BJ (cell line): Measurements from ENCODE around the gene GPHN. TPM values are rescaled to one million over a fixed set of nuclear protein-coding genes. Genes with fewer than 3 reads are reported as not detected.

ENCODE experiments used
- CTCF ChIA-PET: fragments of 350-600 bp; formaldehyde crosslinking; extraction: SDS; loops from one replicate; lab custom pipeline; 2021; ENCODE audit warnings: antibody characterized with exemption, inconsistent platforms; lab: Yijun Ruan, JAX
- POLR2A ChIA-PET: fragments of 300-600 bp; sonication (Branson Sonifier 250); formaldehyde crosslinking; extraction: SDS; loops from one replicate; lab custom pipeline; 2021; ENCODE audit warnings: antibody characterized with exemption; lab: Charles Lee
- DNase-seq: peaks from one replicate; pipeline ENCODE4 v3.0.0-alpha.2; 2011; ENCODE audit warnings: low read depth
- H3K27me3 ChIP-seq: 2 replicates; pipeline ENCODE4 v1.6.0; 2011; ENCODE audit warnings: low read length; ENCODE audit not compliant: control insufficient read depth, insufficient read depth
- H3K36me3 ChIP-seq: 2 replicates; pipeline ENCODE4 v1.5.1; 2011; ENCODE audit warnings: low read length; ENCODE audit not compliant: control insufficient read depth, insufficient read depth
- H3K4me3 ChIP-seq: 2 replicates; pipeline ENCODE4 v1.5.1; 2011; ENCODE audit warnings: low read depth, mild to moderate bottlenecking, control low read depth, low read length
- polyA plus RNA-seq: library from polyadenylated mRNA; depleted of rRNA; stranded (reverse); fragments of >200 nt; gene quantifications from 2 replicates; pipeline ENCODE4 v1.2.3, GENCODE V29; 2011
- TF ChIP-seq, protein P1 (sequence below): IDR thresholded peaks from 2 replicates; pipeline ENCODE4 v1.5.1; 2011; ENCODE audit warnings: low read depth, mild to moderate bottlenecking, control low read depth, inconsistent platforms, low read length, moderate library complexity; ENCODE audit not compliant: insufficient read depth

The GPHN gene
- polyA plus RNA-seq, 1 experiment, result 7.7 TPM

GRCh38 chr14:67192366-67192765 lies 684.4 kb downstream of the GPHN start:
- no peaks in the 10 kb centered on the region for H3K36me3 ChIP-seq
- ChIA-PET POLR2A (no interaction called here), CTCF (interaction anchor here (1.2 to 1.8 kb wide), 2 partner anchors 25 to 29 kb away, joined by 3 to 4 read pairs; no protein-coding TSS in a partner anchor)
- TF ChIP-seq, protein P1, sequence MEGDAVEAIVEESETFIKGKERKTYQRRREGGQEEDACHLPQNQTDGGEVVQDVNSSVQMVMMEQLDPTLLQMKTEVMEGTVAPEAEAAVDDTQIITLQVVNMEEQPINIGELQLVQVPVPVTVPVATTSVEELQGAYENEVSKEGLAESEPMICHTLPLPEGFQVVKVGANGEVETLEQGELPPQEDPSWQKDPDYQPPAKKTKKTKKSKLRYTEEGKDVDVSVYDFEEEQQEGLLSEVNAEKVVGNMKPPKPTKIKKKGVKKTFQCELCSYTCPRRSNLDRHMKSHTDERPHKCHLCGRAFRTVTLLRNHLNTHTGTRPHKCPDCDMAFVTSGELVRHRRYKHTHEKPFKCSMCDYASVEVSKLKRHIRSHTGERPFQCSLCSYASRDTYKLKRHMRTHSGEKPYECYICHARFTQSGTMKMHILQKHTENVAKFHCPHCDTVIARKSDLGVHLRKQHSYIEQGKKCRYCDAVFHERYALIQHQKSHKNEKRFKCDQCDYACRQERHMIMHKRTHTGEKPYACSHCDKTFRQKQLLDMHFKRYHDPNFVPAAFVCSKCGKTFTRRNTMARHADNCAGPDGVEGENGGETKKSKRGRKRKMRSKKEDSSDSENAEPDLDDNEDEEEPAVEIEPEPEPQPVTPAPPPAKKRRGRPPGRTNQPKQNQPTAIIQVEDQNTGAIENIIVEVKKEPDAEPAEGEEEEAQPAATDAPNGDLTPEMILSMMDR, result no peak
- DNase-seq, result no peak
- no peak overlapping the region for H3K4me3 ChIP-seq
- no peaks in the 10 kb centered on the region for H3K27me3 ChIP-seq

- no peaks in the 10 kb centered on the region for H3K27me3 ChIP-seq
- POLR2A ChIA-PET, result no interaction called here
- no peak for DNase-seq
- TF ChIP-seq, protein P1, result no peak
- H3K4me3 ChIP-seq, result no peak overlapping the region
- no peaks in the 10 kb centered on the region for H3K36me3 ChIP-seq
- CTCF ChIA-PET, result interaction anchor here (1.4 kb wide), 1 partner anchor 28 kb away, joined by 3 read pairs; no protein-coding TSS in a partner anchor
These were observed 687.3 kb downstream of the GPHN start for GRCh38 chr14:67195279-67195678.

- TF ChIP-seq, protein P1, result no peak
- POLR2A ChIA-PET, result no interaction called here
- CTCF ChIA-PET, result no interaction called here
- Histone ChIP-seq H3K27me3 (no peaks in the 10 kb centered on the region), H3K36me3 (no peaks in the 10 kb centered on the region), H3K4me3 (no peak overlapping the region)
- no peak for DNase-seq
These were observed 691.1 kb downstream of the GPHN start for GRCh38 chr14:67199016-67199415.

DNA sequence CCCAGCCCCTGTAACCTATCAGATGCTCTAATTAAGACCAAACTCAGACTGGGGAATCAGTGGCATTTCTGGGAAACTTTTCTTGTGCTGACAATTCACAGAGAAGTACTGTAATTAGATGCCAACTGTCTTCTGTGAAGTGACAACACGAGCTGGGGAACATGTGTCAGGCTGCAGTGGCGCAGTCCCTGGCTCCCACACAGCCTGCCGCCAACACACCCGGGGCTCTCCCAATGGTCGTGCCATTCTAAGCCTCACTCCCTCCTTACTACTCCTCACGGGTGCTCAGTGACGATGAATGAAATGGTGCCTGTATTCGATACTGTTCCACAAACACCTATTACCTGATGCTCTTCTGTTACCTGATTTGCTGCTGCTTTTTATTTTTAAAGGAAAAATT lies 699.9 kb downstream of the GPHN start:
- CTCF ChIA-PET, result no interaction called here
- DNase-seq, result no peak
- TF ChIP-seq, protein P1, result no peak

GRCh38 chr14:67218126-67218525 lies 710.2 kb downstream of the GPHN start:
- DNase-seq, result no peak
- Histone ChIP-seq H3K4me3 (no peak overlapping the region), H3K27me3 (no peaks in the 10 kb centered on the region), H3K36me3 (no peaks in the 10 kb centered on the region)
- CTCF ChIA-PET, result no interaction called here
- POLR2A ChIA-PET, result no interaction called here
- TF ChIP-seq, protein P1, result no peak

More for the DNA sequence above, 699.9 kb downstream of the GPHN start:
- H3K27me3 ChIP-seq, result no peaks in the 10 kb centered on the region
- POLR2A ChIA-PET, result no interaction called here
- H3K4me3 ChIP-seq, result no peak overlapping the region
- H3K36me3 ChIP-seq, result no peaks in the 10 kb centered on the region
